ENCODE data around the gene USP38.
A peak's percentile ranks its signal among the peaks of the same experiment; 100 is the strongest.
"Not testable (repeated sequence)": the region's sequence is repeated elsewhere in the genome, so short reads cannot be mapped to it uniquely, and the experiment has no call there.

The USP38 gene, protein sequence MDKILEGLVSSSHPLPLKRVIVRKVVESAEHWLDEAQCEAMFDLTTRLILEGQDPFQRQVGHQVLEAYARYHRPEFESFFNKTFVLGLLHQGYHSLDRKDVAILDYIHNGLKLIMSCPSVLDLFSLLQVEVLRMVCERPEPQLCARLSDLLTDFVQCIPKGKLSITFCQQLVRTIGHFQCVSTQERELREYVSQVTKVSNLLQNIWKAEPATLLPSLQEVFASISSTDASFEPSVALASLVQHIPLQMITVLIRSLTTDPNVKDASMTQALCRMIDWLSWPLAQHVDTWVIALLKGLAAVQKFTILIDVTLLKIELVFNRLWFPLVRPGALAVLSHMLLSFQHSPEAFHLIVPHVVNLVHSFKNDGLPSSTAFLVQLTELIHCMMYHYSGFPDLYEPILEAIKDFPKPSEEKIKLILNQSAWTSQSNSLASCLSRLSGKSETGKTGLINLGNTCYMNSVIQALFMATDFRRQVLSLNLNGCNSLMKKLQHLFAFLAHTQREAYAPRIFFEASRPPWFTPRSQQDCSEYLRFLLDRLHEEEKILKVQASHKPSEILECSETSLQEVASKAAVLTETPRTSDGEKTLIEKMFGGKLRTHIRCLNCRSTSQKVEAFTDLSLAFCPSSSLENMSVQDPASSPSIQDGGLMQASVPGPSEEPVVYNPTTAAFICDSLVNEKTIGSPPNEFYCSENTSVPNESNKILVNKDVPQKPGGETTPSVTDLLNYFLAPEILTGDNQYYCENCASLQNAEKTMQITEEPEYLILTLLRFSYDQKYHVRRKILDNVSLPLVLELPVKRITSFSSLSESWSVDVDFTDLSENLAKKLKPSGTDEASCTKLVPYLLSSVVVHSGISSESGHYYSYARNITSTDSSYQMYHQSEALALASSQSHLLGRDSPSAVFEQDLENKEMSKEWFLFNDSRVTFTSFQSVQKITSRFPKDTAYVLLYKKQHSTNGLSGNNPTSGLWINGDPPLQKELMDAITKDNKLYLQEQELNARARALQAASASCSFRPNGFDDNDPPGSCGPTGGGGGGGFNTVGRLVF

GRCh38 chr4:143184503-143185252 is at the start of gene USP38:
Gene USP38 (plus strand): TSS chr4:143184917. CDS start chr4:143185451, 534 bp downstream.
- DNase-seq (ENCODE audit: low read depth): peak; percentile 81
- peak within 1 kb of the TSS; percentile 69 for H3K4me3 ChIP-seq (ENCODE audit: control insufficient read depth, low read depth, low read length)
- TF ChIP-seq, protein P1, sequence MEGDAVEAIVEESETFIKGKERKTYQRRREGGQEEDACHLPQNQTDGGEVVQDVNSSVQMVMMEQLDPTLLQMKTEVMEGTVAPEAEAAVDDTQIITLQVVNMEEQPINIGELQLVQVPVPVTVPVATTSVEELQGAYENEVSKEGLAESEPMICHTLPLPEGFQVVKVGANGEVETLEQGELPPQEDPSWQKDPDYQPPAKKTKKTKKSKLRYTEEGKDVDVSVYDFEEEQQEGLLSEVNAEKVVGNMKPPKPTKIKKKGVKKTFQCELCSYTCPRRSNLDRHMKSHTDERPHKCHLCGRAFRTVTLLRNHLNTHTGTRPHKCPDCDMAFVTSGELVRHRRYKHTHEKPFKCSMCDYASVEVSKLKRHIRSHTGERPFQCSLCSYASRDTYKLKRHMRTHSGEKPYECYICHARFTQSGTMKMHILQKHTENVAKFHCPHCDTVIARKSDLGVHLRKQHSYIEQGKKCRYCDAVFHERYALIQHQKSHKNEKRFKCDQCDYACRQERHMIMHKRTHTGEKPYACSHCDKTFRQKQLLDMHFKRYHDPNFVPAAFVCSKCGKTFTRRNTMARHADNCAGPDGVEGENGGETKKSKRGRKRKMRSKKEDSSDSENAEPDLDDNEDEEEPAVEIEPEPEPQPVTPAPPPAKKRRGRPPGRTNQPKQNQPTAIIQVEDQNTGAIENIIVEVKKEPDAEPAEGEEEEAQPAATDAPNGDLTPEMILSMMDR (IDR thresholded peaks at IDR 0.05; ENCODE audit: control insufficient read depth, insufficient read depth, low read depth, low read length, missing control alignments): no peak

GRCh38 chr4:143135358-143135757 is 49.4 kb upstream of the USP38 start:
- no peak for DNase-seq (ENCODE audit: low read depth)
- TF ChIP-seq, protein P1 (IDR thresholded peaks at IDR 0.05; ENCODE audit: control insufficient read depth, insufficient read depth, low read depth, low read length, missing control alignments): no peak
- no peak overlapping the region for H3K4me3 ChIP-seq (ENCODE audit: control insufficient read depth, low read depth, low read length)

DNA sequence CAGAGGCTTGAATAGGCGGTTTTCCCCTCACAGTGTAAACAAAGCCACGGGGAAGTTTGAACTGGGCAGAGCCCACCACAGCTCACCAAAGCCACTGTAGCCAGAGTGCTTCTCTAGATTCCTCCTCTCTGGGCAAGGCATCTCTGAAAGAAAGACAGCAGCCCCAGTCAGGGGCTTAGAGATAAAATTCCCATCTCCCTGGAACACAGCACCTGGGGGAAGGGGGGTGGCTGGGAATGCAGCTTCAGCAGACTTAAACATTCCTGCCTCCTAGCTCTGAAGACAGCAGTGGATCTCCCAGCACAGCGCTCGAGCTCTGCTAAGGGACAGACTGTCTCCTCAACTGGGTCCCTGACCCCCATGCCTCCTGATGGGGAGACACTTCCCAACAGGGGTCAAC is 44.0 kb upstream of the USP38 start:
- DNase-seq (ENCODE audit: low read depth): no peak
- no peak overlapping the region for H3K4me3 ChIP-seq (ENCODE audit: control insufficient read depth, low read depth, low read length)
- TF ChIP-seq, protein P1 (IDR thresholded peaks at IDR 0.05; ENCODE audit: control insufficient read depth, insufficient read depth, low read depth, low read length, missing control alignments): no peak

DNA sequence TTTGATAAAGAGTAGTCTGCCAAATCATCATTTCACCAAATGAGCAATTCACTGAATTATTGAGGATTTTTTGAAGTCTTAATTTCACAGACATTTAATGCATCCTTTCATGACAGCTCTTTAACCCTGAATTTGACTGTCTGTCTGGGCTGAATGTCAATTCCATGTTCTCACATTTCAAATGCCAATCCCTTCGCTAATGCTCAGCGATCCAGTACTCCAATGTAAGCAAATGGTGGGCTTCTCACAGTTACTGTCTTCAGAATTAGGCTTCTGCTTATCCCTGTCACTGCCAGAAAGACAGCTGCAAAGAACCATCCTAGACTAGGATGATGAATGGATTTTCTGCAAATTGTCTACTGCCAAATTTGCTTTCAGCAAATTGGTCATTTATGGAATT is 36.2 kb upstream of the USP38 start:
- no peak overlapping the region for H3K4me3 ChIP-seq (ENCODE audit: control insufficient read depth, low read depth, low read length)
- TF ChIP-seq, protein P1 (IDR thresholded peaks at IDR 0.05; ENCODE audit: control insufficient read depth, insufficient read depth, low read depth, low read length, missing control alignments): no peak
- DNase-seq (ENCODE audit: low read depth): no peak

GRCh38 chr4:143156853-143157252 is 27.9 kb upstream of the USP38 start:
- DNase-seq (ENCODE audit: low read depth): no peak
- no peak overlapping the region for H3K4me3 ChIP-seq (ENCODE audit: control insufficient read depth, low read depth, low read length)
- TF ChIP-seq, protein P1 (IDR thresholded peaks at IDR 0.05; ENCODE audit: control insufficient read depth, insufficient read depth, low read depth, low read length, missing control alignments): no peak

DNA sequence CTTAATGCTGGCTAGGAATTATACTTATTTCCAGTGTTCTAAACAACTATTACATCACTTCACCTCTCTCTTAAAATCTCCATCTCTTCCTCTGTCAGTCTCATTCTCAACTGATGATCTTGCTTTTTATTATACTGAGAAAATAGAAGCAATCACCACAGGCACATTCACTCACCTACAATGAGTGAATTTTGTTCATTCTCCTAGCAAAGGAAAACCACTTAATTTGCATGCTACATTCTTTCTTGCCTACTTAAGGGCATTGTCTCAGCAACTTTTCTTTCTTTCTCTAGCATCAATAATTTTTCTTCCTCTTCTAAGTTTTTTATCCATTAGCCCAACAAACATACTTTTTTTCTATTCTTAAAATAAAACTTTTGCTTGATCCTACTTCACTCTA is 21.1 kb upstream of the USP38 start:
- no peak for DNase-seq (ENCODE audit: low read depth)
- TF ChIP-seq, protein P1 (IDR thresholded peaks at IDR 0.05; ENCODE audit: control insufficient read depth, insufficient read depth, low read depth, low read length, missing control alignments): no peak
- no peak overlapping the region for H3K4me3 ChIP-seq (ENCODE audit: control insufficient read depth, low read depth, low read length)

GRCh38 chr4:143166722-143167121 is 18.0 kb upstream of the USP38 start:
- not testable (repeated sequence) for H3K4me3 ChIP-seq (ENCODE audit: control insufficient read depth, low read depth, low read length); DNase-seq (ENCODE audit: low read depth)
